NCI-H2107 treated with DMSO at 0.1 percent for 48 hours (cell line): ENCODE data around the gene DNMT3B.

Source experiments
- DNase-seq: peaks from one replicate; lab custom pipeline; 2025; ENCODE audit not compliant: unreplicated experiment; lab: John Stamatoyannopoulos, UW

DNMT3B gene

GRCh38 chr20:32820698-32821377 lies 58.7 kb downstream of the DNMT3B start:
- DNase-seq: no peak

GRCh38 chr20:32822225-32822624 lies 60.0 kb downstream of the DNMT3B start:
- no peak for DNase-seq

- DNase-seq: no peak
Measured at GRCh38 chr20:32823078-32823477, 60.9 kb downstream of the DNMT3B start.

- no peak for DNase-seq
Measured at GRCh38 chr20:32823737-32824588, 61.8 kb downstream of the DNMT3B start.

GRCh38 chr20:32828029-32828680 lies 66.0 kb downstream of the DNMT3B start:
- no peak for DNase-seq

- no peak for DNase-seq
Measured at GRCh38 chr20:32829311-32830005, 67.3 kb downstream of the DNMT3B start.

- no peak for DNase-seq
Measured at GRCh38 chr20:32830437-32830836, 68.3 kb downstream of the DNMT3B start.

- no peak for DNase-seq
Measured at GRCh38 chr20:32831982-32832381, 69.8 kb downstream of the DNMT3B start.

- no peak for DNase-seq
Measured at GRCh38 chr20:32832664-32833063, 70.5 kb downstream of the DNMT3B start.

- DNase-seq: no peak
Measured at GRCh38 chr20:32834972-32835371, 72.8 kb downstream of the DNMT3B start.

- no peak for DNase-seq
Measured at GRCh38 chr20:32837157-32837556, 75.0 kb downstream of the DNMT3B start.

GRCh38 chr20:32839227-32839981 lies 77.2 kb downstream of the DNMT3B start:
- peak; percentile 66 for DNase-seq

- DNase-seq: no peak
Measured at GRCh38 chr20:32839982-32840285, 77.7 kb downstream of the DNMT3B start.

- DNase-seq: no peak
Measured at GRCh38 chr20:32841174-32841573, 79.0 kb downstream of the DNMT3B start.

- no peak for DNase-seq
Measured at GRCh38 chr20:32841632-32842031, 79.4 kb downstream of the DNMT3B start.

GRCh38 chr20:32842688-32843524 lies 80.7 kb downstream of the DNMT3B start:
- DNase-seq: no peak

GRCh38 chr20:32845786-32846185 lies 83.6 kb downstream of the DNMT3B start:
- DNase-seq: no peak

GRCh38 chr20:32846852-32847251 lies 84.7 kb downstream of the DNMT3B start:
- DNase-seq: no peak

GRCh38 chr20:32847964-32848363 lies 85.8 kb downstream of the DNMT3B start:
- no peak for DNase-seq

- no peak for DNase-seq
Measured at GRCh38 chr20:32848846-32849245, 86.7 kb downstream of the DNMT3B start.
